Ishikawa (cell line): ENCODE results near the gene SCD5.

Experiments
- CEBPB ChIP-seq: IDR thresholded peaks from 2 replicates; pipeline ENCODE4 v1.6.1; 2012
- CREB1 ChIP-seq: IDR thresholded peaks from 2 replicates; pipeline ENCODE4 v1.6.1; 2012; ENCODE audit warnings: low read depth
- EP300 ChIP-seq: IDR thresholded peaks from 2 replicates; pipeline ENCODE4 v1.6.1; 2012; ENCODE audit warnings: borderline replicate concordance
- RAD21 ChIP-seq: IDR thresholded peaks from 2 replicates; pipeline ENCODE4 v1.6.1; 2012; ENCODE audit warnings: low read depth
- TAF1 ChIP-seq: IDR thresholded peaks from 2 replicates; pipeline ENCODE4 v1.6.1; 2012; ENCODE audit warnings: low read depth, mild to moderate bottlenecking
- TCF12 ChIP-seq: IDR thresholded peaks from 2 replicates; pipeline ENCODE4 v1.6.1; 2012; ENCODE audit warnings: low read depth
- TEAD4 ChIP-seq: IDR thresholded peaks from 2 replicates; pipeline ENCODE4 v1.6.1; 2012
- YY1 ChIP-seq: IDR thresholded peaks from 2 replicates; pipeline ENCODE4 v1.6.1; 2012; ENCODE audit warnings: low read depth
- ZBTB7A ChIP-seq: IDR thresholded peaks from 2 replicates; pipeline ENCODE4 v1.6.1; 2012; ENCODE audit warnings: low read depth
- TF ChIP-seq, protein P1 (sequence below): IDR thresholded peaks from 2 replicates; pipeline ENCODE4 v1.6.1; 2012; ENCODE audit warnings: low read depth, mild to moderate bottlenecking
- TF ChIP-seq, protein P2 (sequence below): IDR thresholded peaks from 2 replicates; pipeline ENCODE4 v1.6.1; 2012
- TF ChIP-seq, protein P3 (sequence below): IDR thresholded peaks from 2 replicates; pipeline ENCODE4 v1.6.1; 2012

DNA sequence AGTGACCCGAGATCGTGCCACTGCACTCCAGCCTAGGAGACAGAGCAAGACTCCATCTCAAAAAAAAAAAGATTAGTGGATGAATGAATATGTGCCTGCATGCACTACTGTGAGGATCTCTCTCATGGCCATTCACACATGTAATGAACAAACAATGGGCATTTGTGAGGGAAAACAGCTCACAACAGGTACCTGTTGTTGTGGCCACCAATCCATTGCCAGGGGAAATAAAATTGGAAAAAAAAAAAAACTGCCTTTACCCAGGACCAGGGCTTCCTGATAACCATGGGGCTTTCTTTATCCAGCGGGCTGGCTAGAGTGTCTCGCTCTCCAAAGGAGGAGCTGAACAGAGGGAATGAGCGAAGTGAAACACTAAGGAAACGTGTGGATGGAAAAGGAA, 7.4 kb downstream of the SCD5 start:
- no peak for TF ChIP-seq RAD21
- TF ChIP-seq, protein P1, sequence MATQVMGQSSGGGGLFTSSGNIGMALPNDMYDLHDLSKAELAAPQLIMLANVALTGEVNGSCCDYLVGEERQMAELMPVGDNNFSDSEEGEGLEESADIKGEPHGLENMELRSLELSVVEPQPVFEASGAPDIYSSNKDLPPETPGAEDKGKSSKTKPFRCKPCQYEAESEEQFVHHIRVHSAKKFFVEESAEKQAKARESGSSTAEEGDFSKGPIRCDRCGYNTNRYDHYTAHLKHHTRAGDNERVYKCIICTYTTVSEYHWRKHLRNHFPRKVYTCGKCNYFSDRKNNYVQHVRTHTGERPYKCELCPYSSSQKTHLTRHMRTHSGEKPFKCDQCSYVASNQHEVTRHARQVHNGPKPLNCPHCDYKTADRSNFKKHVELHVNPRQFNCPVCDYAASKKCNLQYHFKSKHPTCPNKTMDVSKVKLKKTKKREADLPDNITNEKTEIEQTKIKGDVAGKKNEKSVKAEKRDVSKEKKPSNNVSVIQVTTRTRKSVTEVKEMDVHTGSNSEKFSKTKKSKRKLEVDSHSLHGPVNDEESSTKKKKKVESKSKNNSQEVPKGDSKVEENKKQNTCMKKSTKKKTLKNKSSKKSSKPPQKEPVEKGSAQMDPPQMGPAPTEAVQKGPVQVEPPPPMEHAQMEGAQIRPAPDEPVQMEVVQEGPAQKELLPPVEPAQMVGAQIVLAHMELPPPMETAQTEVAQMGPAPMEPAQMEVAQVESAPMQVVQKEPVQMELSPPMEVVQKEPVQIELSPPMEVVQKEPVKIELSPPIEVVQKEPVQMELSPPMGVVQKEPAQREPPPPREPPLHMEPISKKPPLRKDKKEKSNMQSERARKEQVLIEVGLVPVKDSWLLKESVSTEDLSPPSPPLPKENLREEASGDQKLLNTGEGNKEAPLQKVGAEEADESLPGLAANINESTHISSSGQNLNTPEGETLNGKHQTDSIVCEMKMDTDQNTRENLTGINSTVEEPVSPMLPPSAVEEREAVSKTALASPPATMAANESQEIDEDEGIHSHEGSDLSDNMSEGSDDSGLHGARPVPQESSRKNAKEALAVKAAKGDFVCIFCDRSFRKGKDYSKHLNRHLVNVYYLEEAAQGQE, result no peak
- no peak for TF ChIP-seq TAF1
- TF ChIP-seq EP300, result no peak
- no peak for TF ChIP-seq YY1
- TF ChIP-seq, protein P2, sequence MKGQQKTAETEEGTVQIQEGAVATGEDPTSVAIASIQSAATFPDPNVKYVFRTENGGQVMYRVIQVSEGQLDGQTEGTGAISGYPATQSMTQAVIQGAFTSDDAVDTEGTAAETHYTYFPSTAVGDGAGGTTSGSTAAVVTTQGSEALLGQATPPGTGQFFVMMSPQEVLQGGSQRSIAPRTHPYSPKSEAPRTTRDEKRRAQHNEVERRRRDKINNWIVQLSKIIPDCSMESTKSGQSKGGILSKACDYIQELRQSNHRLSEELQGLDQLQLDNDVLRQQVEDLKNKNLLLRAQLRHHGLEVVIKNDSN, result no peak
- TF ChIP-seq TCF12, result no peak
- TF ChIP-seq, protein P3, sequence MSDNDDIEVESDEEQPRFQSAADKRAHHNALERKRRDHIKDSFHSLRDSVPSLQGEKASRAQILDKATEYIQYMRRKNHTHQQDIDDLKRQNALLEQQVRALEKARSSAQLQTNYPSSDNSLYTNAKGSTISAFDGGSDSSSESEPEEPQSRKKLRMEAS, result no peak
- TF ChIP-seq TEAD4, result no peak
- TF ChIP-seq CREB1, result no peak
- no peak for TF ChIP-seq CEBPB
- TF ChIP-seq ZBTB7A, result no peak
